CD4-positive, alpha-beta T cell treated with Interleukin-15 for 4 hours (primary cell): ENCODE data around the gene SMIM41.
A peak's percentile ranks its signal among the peaks of the same experiment; 100 is the strongest.

Experiments
- DNase-seq: peaks from one replicate; pipeline ENCODE4 v3.0.0-alpha.2; 2020; ENCODE audit warnings: low spot score

Gene SMIM41

GRCh38 chr12:52122540-52122871, 43.0 kb downstream of the SMIM41 start:
- no peak for DNase-seq

- no peak for DNase-seq
Measured at GRCh38 chr12:52122904-52123303, 43.4 kb downstream of the SMIM41 start.

- no peak for DNase-seq
Measured at GRCh38 chr12:52123487-52124186, 44.1 kb downstream of the SMIM41 start.

GRCh38 chr12:52125476-52125900, 46.0 kb downstream of the SMIM41 start:
- no peak for DNase-seq

GRCh38 chr12:52126050-52126604, 46.6 kb downstream of the SMIM41 start:
- no peak for DNase-seq

GRCh38 chr12:52126605-52127578, 47.4 kb downstream of the SMIM41 start:
- no peak for DNase-seq

GRCh38 chr12:52127683-52128450, 48.4 kb downstream of the SMIM41 start:
- no peak for DNase-seq

GRCh38 chr12:52130711-52131110, 51.2 kb downstream of the SMIM41 start:
- DNase-seq = no peak

- DNase-seq = no peak
Measured at GRCh38 chr12:52132754-52133161, 53.3 kb downstream of the SMIM41 start.

GRCh38 chr12:52137746-52138145, 58.2 kb downstream of the SMIM41 start:
- DNase-seq = no peak

- DNase-seq = no peak
Measured at GRCh38 chr12:52139147-52139546, 59.6 kb downstream of the SMIM41 start.

- DNase-seq = peak; percentile 31
Measured at GRCh38 chr12:52139579-52140062, 60.1 kb downstream of the SMIM41 start.

- DNase-seq = no peak
Measured at GRCh38 chr12:52141306-52141705, 61.8 kb downstream of the SMIM41 start.

- DNase-seq = no peak
Measured at GRCh38 chr12:52141875-52142274, 62.4 kb downstream of the SMIM41 start.

- DNase-seq = no peak
Measured at GRCh38 chr12:52142431-52142830, 62.9 kb downstream of the SMIM41 start.

- DNase-seq = no peak
Measured at GRCh38 chr12:52144512-52145227, 65.2 kb downstream of the SMIM41 start.

GRCh38 chr12:52145228-52146088, 66.0 kb downstream of the SMIM41 start:
- no peak for DNase-seq

GRCh38 chr12:52146089-52146821, 66.8 kb downstream of the SMIM41 start:
- no peak for DNase-seq

GRCh38 chr12:52146822-52147366, 67.4 kb downstream of the SMIM41 start:
- DNase-seq = no peak
